H9 (cell line): ENCODE data around the gene DGLUCY. TPM values are rescaled to one million over a fixed set of nuclear protein-coding genes. Genes with fewer than 3 reads are reported as not detected.

Experiments
- DNase-seq: peaks from one replicate; pipeline ENCODE4 v3.0.0-alpha.2; 2017
- H2AFZ ChIP-seq: one replicate; pipeline ENCODE4 v1.6.1; 2013; ENCODE audit warnings: mild to moderate bottlenecking, low read length, control low read depth, moderate library complexity
- H2AK5ac ChIP-seq: 2 replicates; pipeline ENCODE4 v1.6.1; 2013; ENCODE audit warnings: low read length, control low read depth, mixed read lengths; ENCODE audit not compliant: insufficient read length
- H2BK120ac ChIP-seq: one replicate; pipeline ENCODE4 v1.6.1; 2013; ENCODE audit warnings: low read depth, mild to moderate bottlenecking, low read length, control low read depth, inconsistent platforms; ENCODE audit not compliant: poor library complexity, severe bottlenecking
- H2BK12ac ChIP-seq: 2 replicates; pipeline ENCODE4 v1.6.1; 2013; ENCODE audit warnings: low read length, control low read depth, mixed read lengths, low read depth; ENCODE audit not compliant: insufficient read length
- H2BK15ac ChIP-seq: 2 replicates; pipeline ENCODE4 v1.6.1; 2013; ENCODE audit warnings: low read depth, low read length, control low read depth
- H2BK20ac ChIP-seq: one replicate; pipeline ENCODE4 v1.6.1; 2013; ENCODE audit warnings: low read depth, mild to moderate bottlenecking, low read length, control low read depth, inconsistent platforms; ENCODE audit not compliant: poor library complexity, severe bottlenecking
- H2BK5ac ChIP-seq: 2 replicates; pipeline ENCODE4 v1.6.1; 2013; ENCODE audit warnings: low read length, control low read depth, mixed read lengths; ENCODE audit not compliant: insufficient read length
- H3K14ac ChIP-seq: 2 replicates; pipeline ENCODE4 v1.6.1; 2013; ENCODE audit warnings: low read length, control low read depth; ENCODE audit not compliant: insufficient read depth
- H3K18ac ChIP-seq: 2 replicates; pipeline ENCODE4 v1.6.1; 2013; ENCODE audit warnings: low read depth, mild to moderate bottlenecking, mixed read lengths, low read length, control low read depth; ENCODE audit not compliant: insufficient read length
- H3K23ac ChIP-seq: 2 replicates; pipeline ENCODE4 v1.6.1; 2013; ENCODE audit warnings: low read length, control low read depth, mixed read lengths, low read depth; ENCODE audit not compliant: insufficient read length
- H3K23me2 ChIP-seq: 2 replicates; pipeline ENCODE4 v1.6.1; 2013; ENCODE audit warnings: low read depth, mild to moderate bottlenecking, mixed read lengths, low read length, control low read depth; ENCODE audit not compliant: insufficient read length, poor library complexity, severe bottlenecking
- H3K27ac ChIP-seq: 2 replicates; pipeline ENCODE4 v1.5.1; 2013; ENCODE audit warnings: low read length, control low read depth, mixed read lengths, low read depth; ENCODE audit not compliant: insufficient read length
- H3K27me3 ChIP-seq: 2 replicates; pipeline ENCODE4 v1.6.1; 2013; ENCODE audit warnings: low read length, control low read depth, inconsistent platforms; ENCODE audit not compliant: insufficient read depth
- H3K4ac ChIP-seq: 2 replicates; pipeline ENCODE4 v1.6.1; 2013; ENCODE audit warnings: low read depth, mild to moderate bottlenecking, control low read depth, inconsistent platforms, low read length, moderate library complexity
- H3K4me1 ChIP-seq: 2 replicates; pipeline ENCODE4 v1.6.1; 2013; ENCODE audit warnings: low read length, control low read depth, inconsistent platforms; ENCODE audit not compliant: insufficient read depth
- H3K4me2 ChIP-seq: 2 replicates; pipeline ENCODE4 v1.6.1; 2013; ENCODE audit warnings: low read length, control low read depth, mixed read lengths; ENCODE audit not compliant: insufficient read length, insufficient read depth
- H3K56ac ChIP-seq: 2 replicates; pipeline ENCODE4 v1.6.1; 2013; ENCODE audit warnings: low read depth, mild to moderate bottlenecking, mixed read lengths, low read length, control low read depth; ENCODE audit not compliant: insufficient read length
- H3K79me1 ChIP-seq: 2 replicates; pipeline ENCODE4 v1.6.1; 2013; ENCODE audit warnings: low read depth, mild to moderate bottlenecking, moderate library complexity, low read length, control low read depth, inconsistent platforms; ENCODE audit not compliant: insufficient read depth, poor library complexity, severe bottlenecking
- H3K79me2 ChIP-seq: 2 replicates; pipeline ENCODE4 v1.6.1; 2013; ENCODE audit warnings: low read length, control low read depth, inconsistent platforms; ENCODE audit not compliant: insufficient read depth
- H3K9ac ChIP-seq: 2 replicates; pipeline ENCODE4 v1.6.1; 2013; ENCODE audit warnings: low read length, control low read depth, mixed read lengths; ENCODE audit not compliant: insufficient read length; ENCODE audit errors: extremely low read depth
- H3K9me3 ChIP-seq: one replicate; pipeline ENCODE4 v1.6.1; 2013; ENCODE audit warnings: low read depth, low read length, inconsistent platforms; ENCODE audit not compliant: control insufficient read depth
- H3T11ph ChIP-seq: one replicate; pipeline ENCODE4 v1.6.1; 2013; ENCODE audit warnings: mild to moderate bottlenecking, low read length, control low read depth, inconsistent platforms
- H4K20me1 ChIP-seq: one replicate; pipeline ENCODE4 v1.6.1; 2013; ENCODE audit not compliant: control insufficient read depth, insufficient read length, insufficient read depth
- H4K5ac ChIP-seq: 2 replicates; pipeline ENCODE4 v1.6.1; 2013; ENCODE audit warnings: low read depth, mild to moderate bottlenecking, mixed read lengths, low read length, control low read depth; ENCODE audit not compliant: insufficient read length
- H4K8ac ChIP-seq: replicated peaks from 2 replicates; pipeline ENCODE4 v1.6.1; 2013; ENCODE audit warnings: low read length, control low read depth, mixed read lengths, low read depth; ENCODE audit not compliant: insufficient read length
- H4K91ac ChIP-seq: 2 replicates; pipeline ENCODE4 v1.6.1; 2013; ENCODE audit warnings: low read depth, mild to moderate bottlenecking, moderate library complexity, mixed read lengths, low read length, control low read depth; ENCODE audit not compliant: insufficient read length
- H3K27ac Mint-ChIP-seq, 3 experiments: 2 replicates in 2 of 3; 3 replicates in 1 of 3; pipeline ENCODE4 v1.8.0; 2020 to 2021; ENCODE audit warnings: mixed read lengths in 3 of 3, mild to moderate bottlenecking in 1 of 3, moderate library complexity in 1 of 3
- H3K27me3 Mint-ChIP-seq: 2 replicates; pipeline ENCODE4 v1.8.0; 2021; ENCODE audit warnings: low read depth, mild to moderate bottlenecking, moderate library complexity, mixed read lengths
- H3K36me3 Mint-ChIP-seq, 3 experiments: 2 replicates in 2 of 3; 3 replicates in 1 of 3; pipeline ENCODE4 v1.8.0; 2020 to 2021; ENCODE audit warnings: low read depth in 3 of 3, mixed read lengths in 3 of 3; ENCODE audit not compliant: insufficient read depth in 1 of 3
- H3K4me1 Mint-ChIP-seq, 2 experiments: 2 replicates each; pipeline ENCODE4 v1.8.0; 2020; ENCODE audit warnings: mixed read lengths in 2 of 2
- H3K4me3 Mint-ChIP-seq, 2 experiments: 2 replicates in 1 of 2; 3 replicates in 1 of 2; pipeline ENCODE4 v1.8.0; 2020 to 2021; ENCODE audit warnings: mild to moderate bottlenecking in 2 of 2, mixed read lengths in 2 of 2, moderate library complexity in 1 of 2
- H3K9me3 Mint-ChIP-seq, 2 experiments: 2 replicates in 1 of 2; 3 replicates in 1 of 2; pipeline ENCODE4 v1.8.0; 2020; ENCODE audit warnings: mild to moderate bottlenecking in 2 of 2, mixed read lengths in 2 of 2, moderate library complexity in 1 of 2
- WGBS: extraction: QIAGEN DNeasy Blood & Tissue Kit; methylation state at CpG from one replicate; pipeline ENCODE4 v1.1.7; 2013; ENCODE audit warnings: missing lambda C conversion rate, low lambda C conversion rate, mixed read lengths; ENCODE audit not compliant: insufficient read length; ENCODE audit errors: extremely low coverage; 5-methylcytosine and 5-hydroxymethylcytosine counted together
- total RNA-seq: library from RNA; stranded (reverse); gene quantifications from 2 replicates; pipeline ENCODE4 v1.2.1, GENCODE V29; 2021
- TF ChIP-seq, protein P1 (sequence below): fragments of 200-600 bp; sonication (generic); conservative IDR thresholded peaks from 3 replicates; pipeline ENCODE4 v1.8.0; 2021; ENCODE audit warnings: antibody characterized with exemption, mild to moderate bottlenecking

The DGLUCY gene
- total RNA-seq, 1 experiment from 2014 or later, result 29.6 TPM

DNA sequence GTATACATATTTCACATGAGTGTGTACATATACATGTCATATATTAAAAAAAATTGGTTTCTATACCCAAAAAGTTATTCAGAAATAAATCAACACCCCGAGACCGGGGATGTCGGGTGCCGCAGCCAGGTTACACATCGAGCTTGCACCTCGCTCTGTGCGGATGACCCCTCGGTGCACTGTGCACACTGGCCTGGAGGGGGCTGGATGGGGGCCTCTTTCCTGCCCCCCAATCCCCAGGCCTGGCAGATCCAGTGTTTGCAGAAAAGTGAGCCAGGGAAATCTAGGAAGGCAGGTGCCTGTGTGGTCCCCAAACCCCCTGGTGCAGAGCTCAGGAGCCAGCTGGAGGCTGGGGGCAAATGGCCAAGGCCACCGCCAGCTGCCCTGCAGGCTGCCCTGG lies 157.8 kb downstream of the DGLUCY start:
- H2AK5ac ChIP-seq, result no peak overlapping the region
- no peaks in the 10 kb centered on the region for H4K20me1 ChIP-seq
- H3K4me1 ChIP-seq, result no peaks in the 10 kb centered on the region
- H3K23ac ChIP-seq, result no peak overlapping the region
- H4K91ac ChIP-seq, result no peak overlapping the region
- no peak overlapping the region for H3K27ac ChIP-seq
- no peak overlapping the region for H2BK12ac ChIP-seq
- H3K56ac ChIP-seq, result no peak overlapping the region
- no peak overlapping the region for H3K4ac ChIP-seq
- no peak overlapping the region for H3T11ph ChIP-seq
- H3K9ac ChIP-seq, result no peak overlapping the region
- H2BK5ac ChIP-seq, result no peak overlapping the region
- DNase-seq, result no peak
- H3K14ac ChIP-seq, result no peak overlapping the region
- TF ChIP-seq, protein P1, sequence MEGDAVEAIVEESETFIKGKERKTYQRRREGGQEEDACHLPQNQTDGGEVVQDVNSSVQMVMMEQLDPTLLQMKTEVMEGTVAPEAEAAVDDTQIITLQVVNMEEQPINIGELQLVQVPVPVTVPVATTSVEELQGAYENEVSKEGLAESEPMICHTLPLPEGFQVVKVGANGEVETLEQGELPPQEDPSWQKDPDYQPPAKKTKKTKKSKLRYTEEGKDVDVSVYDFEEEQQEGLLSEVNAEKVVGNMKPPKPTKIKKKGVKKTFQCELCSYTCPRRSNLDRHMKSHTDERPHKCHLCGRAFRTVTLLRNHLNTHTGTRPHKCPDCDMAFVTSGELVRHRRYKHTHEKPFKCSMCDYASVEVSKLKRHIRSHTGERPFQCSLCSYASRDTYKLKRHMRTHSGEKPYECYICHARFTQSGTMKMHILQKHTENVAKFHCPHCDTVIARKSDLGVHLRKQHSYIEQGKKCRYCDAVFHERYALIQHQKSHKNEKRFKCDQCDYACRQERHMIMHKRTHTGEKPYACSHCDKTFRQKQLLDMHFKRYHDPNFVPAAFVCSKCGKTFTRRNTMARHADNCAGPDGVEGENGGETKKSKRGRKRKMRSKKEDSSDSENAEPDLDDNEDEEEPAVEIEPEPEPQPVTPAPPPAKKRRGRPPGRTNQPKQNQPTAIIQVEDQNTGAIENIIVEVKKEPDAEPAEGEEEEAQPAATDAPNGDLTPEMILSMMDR, result 0 out of 3 replicates have a peak, but pooled peaks have one; percentile 22
- no peak overlapping the region for H2AFZ ChIP-seq
- no peak overlapping the region for H4K8ac ChIP-seq
- no peaks in the 10 kb centered on the region for H3K9me3 Mint-ChIP-seq
- no peaks in the 10 kb centered on the region for H3K79me1 ChIP-seq
- no peak overlapping the region for H4K5ac ChIP-seq
- peaks cover 0 to 8% of the 10 kb centered on the region in 2 experiments; a peak in 1 of 4 replicates for H3K4me1 Mint-ChIP-seq
- H2BK120ac ChIP-seq, result no peak overlapping the region
- H3K9me3 ChIP-seq, result no peaks in the 10 kb centered on the region
- H3K27me3 Mint-ChIP-seq, result no peaks in the 10 kb centered on the region
- no peak overlapping the region for H3K4me2 ChIP-seq
- H3K4me3 Mint-ChIP-seq, result no peak overlapping the region
- H2BK15ac ChIP-seq, result no peak overlapping the region
- no CpG with 5 or more reads among the region's 9 CpGs for WGBS
- H3K79me2 ChIP-seq, result no peaks in the 10 kb centered on the region
- no peaks in the 10 kb centered on the region for H3K27me3 ChIP-seq
- 0 out of 7 replicates have a peak overlapping the region, but pooled peaks of 1 of the 3 experiments have one; percentile 40 for H3K27ac Mint-ChIP-seq
- H3K36me3 Mint-ChIP-seq, result peaks cover 10 to 27% (median 14%) of the 10 kb centered on the region in 3 experiments
- H3K23me2 ChIP-seq, result peaks cover 5% of the 10 kb centered on the region
- no peak overlapping the region for H3K18ac ChIP-seq
- H2BK20ac ChIP-seq, result no peak overlapping the region
